H9 (cell line): ENCODE results near the gene CASP14. TPM values are rescaled to one million over a fixed set of nuclear protein-coding genes. Genes with fewer than 3 reads are reported as not detected.

Source experiments
- DNase-seq: peaks from one replicate; pipeline ENCODE4 v3.0.0-alpha.2; 2017
- H2AFZ ChIP-seq: one replicate; pipeline ENCODE4 v1.6.1; 2013; ENCODE audit warnings: mild to moderate bottlenecking, low read length, control low read depth, moderate library complexity
- H2AK5ac ChIP-seq: 2 replicates; pipeline ENCODE4 v1.6.1; 2013; ENCODE audit warnings: low read length, control low read depth, mixed read lengths; ENCODE audit not compliant: insufficient read length
- H2BK120ac ChIP-seq: one replicate; pipeline ENCODE4 v1.6.1; 2013; ENCODE audit warnings: low read depth, mild to moderate bottlenecking, low read length, control low read depth, inconsistent platforms; ENCODE audit not compliant: poor library complexity, severe bottlenecking
- H2BK12ac ChIP-seq: 2 replicates; pipeline ENCODE4 v1.6.1; 2013; ENCODE audit warnings: low read length, control low read depth, mixed read lengths, low read depth; ENCODE audit not compliant: insufficient read length
- H2BK15ac ChIP-seq: 2 replicates; pipeline ENCODE4 v1.6.1; 2013; ENCODE audit warnings: low read depth, low read length, control low read depth
- H2BK20ac ChIP-seq: one replicate; pipeline ENCODE4 v1.6.1; 2013; ENCODE audit warnings: low read depth, mild to moderate bottlenecking, low read length, control low read depth, inconsistent platforms; ENCODE audit not compliant: poor library complexity, severe bottlenecking
- H2BK5ac ChIP-seq: 2 replicates; pipeline ENCODE4 v1.6.1; 2013; ENCODE audit warnings: low read length, control low read depth, mixed read lengths; ENCODE audit not compliant: insufficient read length
- H3K14ac ChIP-seq: 2 replicates; pipeline ENCODE4 v1.6.1; 2013; ENCODE audit warnings: low read length, control low read depth; ENCODE audit not compliant: insufficient read depth
- H3K18ac ChIP-seq: 2 replicates; pipeline ENCODE4 v1.6.1; 2013; ENCODE audit warnings: low read depth, mild to moderate bottlenecking, mixed read lengths, low read length, control low read depth; ENCODE audit not compliant: insufficient read length
- H3K23ac ChIP-seq: 2 replicates; pipeline ENCODE4 v1.6.1; 2013; ENCODE audit warnings: low read length, control low read depth, mixed read lengths, low read depth; ENCODE audit not compliant: insufficient read length
- H3K23me2 ChIP-seq: 2 replicates; pipeline ENCODE4 v1.6.1; 2013; ENCODE audit warnings: low read depth, mild to moderate bottlenecking, mixed read lengths, low read length, control low read depth; ENCODE audit not compliant: insufficient read length, poor library complexity, severe bottlenecking
- H3K27ac ChIP-seq: 2 replicates; pipeline ENCODE4 v1.5.1; 2013; ENCODE audit warnings: low read length, control low read depth, mixed read lengths, low read depth; ENCODE audit not compliant: insufficient read length
- H3K27me3 ChIP-seq: 2 replicates; pipeline ENCODE4 v1.6.1; 2013; ENCODE audit warnings: low read length, control low read depth, inconsistent platforms; ENCODE audit not compliant: insufficient read depth
- H3K4ac ChIP-seq: 2 replicates; pipeline ENCODE4 v1.6.1; 2013; ENCODE audit warnings: low read depth, mild to moderate bottlenecking, control low read depth, inconsistent platforms, low read length, moderate library complexity
- H3K4me1 ChIP-seq: 2 replicates; pipeline ENCODE4 v1.6.1; 2013; ENCODE audit warnings: low read length, control low read depth, inconsistent platforms; ENCODE audit not compliant: insufficient read depth
- H3K4me2 ChIP-seq: 2 replicates; pipeline ENCODE4 v1.6.1; 2013; ENCODE audit warnings: low read length, control low read depth, mixed read lengths; ENCODE audit not compliant: insufficient read length, insufficient read depth
- H3K56ac ChIP-seq: 2 replicates; pipeline ENCODE4 v1.6.1; 2013; ENCODE audit warnings: low read depth, mild to moderate bottlenecking, mixed read lengths, low read length, control low read depth; ENCODE audit not compliant: insufficient read length
- H3K79me1 ChIP-seq: 2 replicates; pipeline ENCODE4 v1.6.1; 2013; ENCODE audit warnings: low read depth, mild to moderate bottlenecking, moderate library complexity, low read length, control low read depth, inconsistent platforms; ENCODE audit not compliant: insufficient read depth, poor library complexity, severe bottlenecking
- H3K79me2 ChIP-seq: 2 replicates; pipeline ENCODE4 v1.6.1; 2013; ENCODE audit warnings: low read length, control low read depth, inconsistent platforms; ENCODE audit not compliant: insufficient read depth
- H3K9ac ChIP-seq: 2 replicates; pipeline ENCODE4 v1.6.1; 2013; ENCODE audit warnings: low read length, control low read depth, mixed read lengths; ENCODE audit not compliant: insufficient read length; ENCODE audit errors: extremely low read depth
- H3K9me3 ChIP-seq: one replicate; pipeline ENCODE4 v1.6.1; 2013; ENCODE audit warnings: low read depth, low read length, inconsistent platforms; ENCODE audit not compliant: control insufficient read depth
- H3T11ph ChIP-seq: one replicate; pipeline ENCODE4 v1.6.1; 2013; ENCODE audit warnings: mild to moderate bottlenecking, low read length, control low read depth, inconsistent platforms
- H4K20me1 ChIP-seq: one replicate; pipeline ENCODE4 v1.6.1; 2013; ENCODE audit not compliant: control insufficient read depth, insufficient read length, insufficient read depth
- H4K5ac ChIP-seq: 2 replicates; pipeline ENCODE4 v1.6.1; 2013; ENCODE audit warnings: low read depth, mild to moderate bottlenecking, mixed read lengths, low read length, control low read depth; ENCODE audit not compliant: insufficient read length
- H4K8ac ChIP-seq: replicated peaks from 2 replicates; pipeline ENCODE4 v1.6.1; 2013; ENCODE audit warnings: low read length, control low read depth, mixed read lengths, low read depth; ENCODE audit not compliant: insufficient read length
- H4K91ac ChIP-seq: 2 replicates; pipeline ENCODE4 v1.6.1; 2013; ENCODE audit warnings: low read depth, mild to moderate bottlenecking, moderate library complexity, mixed read lengths, low read length, control low read depth; ENCODE audit not compliant: insufficient read length
- H3K27ac Mint-ChIP-seq, 3 experiments: 2 replicates in 2 of 3; 3 replicates in 1 of 3; pipeline ENCODE4 v1.8.0; 2020 to 2021; ENCODE audit warnings: mixed read lengths in 3 of 3, mild to moderate bottlenecking in 1 of 3, moderate library complexity in 1 of 3
- H3K27me3 Mint-ChIP-seq: 2 replicates; pipeline ENCODE4 v1.8.0; 2021; ENCODE audit warnings: low read depth, mild to moderate bottlenecking, moderate library complexity, mixed read lengths
- H3K36me3 Mint-ChIP-seq, 3 experiments: 2 replicates in 2 of 3; 3 replicates in 1 of 3; pipeline ENCODE4 v1.8.0; 2020 to 2021; ENCODE audit warnings: low read depth in 3 of 3, mixed read lengths in 3 of 3; ENCODE audit not compliant: insufficient read depth in 1 of 3
- H3K4me1 Mint-ChIP-seq, 2 experiments: 2 replicates each; pipeline ENCODE4 v1.8.0; 2020; ENCODE audit warnings: mixed read lengths in 2 of 2
- H3K4me3 Mint-ChIP-seq, 2 experiments: 2 replicates in 1 of 2; 3 replicates in 1 of 2; pipeline ENCODE4 v1.8.0; 2020 to 2021; ENCODE audit warnings: mild to moderate bottlenecking in 2 of 2, mixed read lengths in 2 of 2, moderate library complexity in 1 of 2
- H3K9me3 Mint-ChIP-seq, 2 experiments: 2 replicates in 1 of 2; 3 replicates in 1 of 2; pipeline ENCODE4 v1.8.0; 2020; ENCODE audit warnings: mild to moderate bottlenecking in 2 of 2, mixed read lengths in 2 of 2, moderate library complexity in 1 of 2
- CTCF ChIP-seq: fragments of 200-600 bp; sonication (generic); conservative IDR thresholded peaks from 3 replicates; pipeline ENCODE4 v1.8.0; 2021; ENCODE audit warnings: antibody characterized with exemption, mild to moderate bottlenecking
- total RNA-seq: library from RNA; stranded (reverse); gene quantifications from 2 replicates; pipeline ENCODE4 v1.2.1, GENCODE V29; 2021

The CASP14 gene
- total RNA-seq, 1 experiment from 2014 or later: not detected

GRCh38 chr19:15008308-15008707 lies 41.0 kb upstream of the CASP14 start:
- no peak overlapping the region for H3K23ac ChIP-seq
- H3K79me1 ChIP-seq: no peaks in the 10 kb centered on the region
- no peak overlapping the region for H2BK15ac ChIP-seq
- no peak overlapping the region for H4K5ac ChIP-seq
- H3K9me3 ChIP-seq: no peaks in the 10 kb centered on the region
- peaks cover 3% of the 10 kb centered on the region for H3K23me2 ChIP-seq
- Mint-ChIP-seq H3K9me3 (peaks cover 7 to 75% of the 10 kb centered on the region in 2 experiments), H3K36me3 (peaks cover 0 to 10% (median 0%) of the 10 kb centered on the region in 3 experiments; a peak in 2 of 7 replicates), H3K27ac (no peak overlapping the region), H3K4me1 (0 out of 4 replicates have a peak, but pooled peaks cover 0 to 4% of the 10 kb centered on the region in 2 experiments), H3K4me3 (no peak overlapping the region), H3K27me3 (peaks cover 33% of the 10 kb centered on the region)
- H2BK120ac ChIP-seq: no peak overlapping the region
- no peak overlapping the region for H3K27ac ChIP-seq
- no peak overlapping the region for H2BK5ac ChIP-seq
- no peak overlapping the region for H3K56ac ChIP-seq
- no peak overlapping the region for H2AFZ ChIP-seq
- no peak overlapping the region for H4K8ac ChIP-seq
- no peak overlapping the region for H3T11ph ChIP-seq
- no peak for DNase-seq
- no peak overlapping the region for H2BK12ac ChIP-seq
- H3K9ac ChIP-seq: no peak overlapping the region
- no peak overlapping the region for H2BK20ac ChIP-seq
- no peak overlapping the region for H2AK5ac ChIP-seq
- no peaks in the 10 kb centered on the region for H3K4me1 ChIP-seq
- no peak overlapping the region for H3K4me2 ChIP-seq
- H3K4ac ChIP-seq: no peak overlapping the region
- H4K20me1 ChIP-seq: no peaks in the 10 kb centered on the region
- no peaks in the 10 kb centered on the region for H3K79me2 ChIP-seq
- H3K27me3 ChIP-seq: no peaks in the 10 kb centered on the region
- no peak overlapping the region for H3K18ac ChIP-seq
- H4K91ac ChIP-seq: no peak overlapping the region
- no peak overlapping the region for H3K14ac ChIP-seq
- TF ChIP-seq CTCF: no peak
